Measurements from ENCODE around the gene RAD54L2. TPM values are rescaled to one million over a fixed set of nuclear protein-coding genes. Genes with fewer than 3 reads are reported as not detected.
"Not testable (repeated sequence)": the region's sequence is repeated elsewhere in the genome, so short reads cannot be mapped to it uniquely, and the experiment has no call there.

RAD54L2 gene
- total RNA-seq, 1 donor from 2014 or later, result 39.3 TPM

DNA sequence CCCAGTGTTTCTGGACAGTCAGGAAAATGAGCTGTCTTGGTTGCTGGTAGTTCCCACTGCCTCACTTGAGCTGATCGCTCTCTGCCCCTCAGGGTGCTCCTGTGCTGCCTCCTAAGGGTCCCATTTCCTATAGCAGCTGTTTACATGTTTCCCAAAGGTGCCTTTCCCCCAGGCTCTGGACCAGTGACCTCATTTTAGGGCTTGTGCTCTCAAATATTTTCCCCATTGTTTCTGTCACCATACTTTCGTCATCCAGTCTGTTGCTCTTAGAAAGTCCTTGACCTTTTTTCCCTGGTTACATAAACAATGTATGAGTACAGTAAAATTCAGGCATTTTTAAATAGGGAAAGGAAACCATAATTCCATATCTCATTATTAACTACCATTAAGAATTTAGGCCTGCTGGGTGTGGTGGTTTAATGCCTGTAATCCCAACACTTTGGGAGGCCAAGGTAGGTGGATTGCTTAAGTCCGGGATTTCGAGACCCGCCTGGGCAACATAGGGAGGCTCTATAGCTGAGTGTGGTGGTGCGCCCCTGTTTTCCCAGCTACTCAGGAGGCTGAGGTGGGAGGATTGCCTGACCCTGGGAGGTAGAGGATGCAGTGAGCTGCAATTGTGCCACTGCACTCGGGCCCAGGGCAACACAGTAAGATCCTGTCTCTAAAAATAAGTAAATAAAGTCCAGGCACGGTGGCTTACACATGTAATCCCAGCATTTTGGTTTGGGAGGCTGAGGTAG lies 11.7 kb downstream of the RAD54L2 start:
- DNase-seq (ENCODE audit: low spot score), result no peak
- H3K27me3 Mint-ChIP-seq (ENCODE audit: low read depth), result no peaks in the 10 kb centered on the region
- H3K36me3 Mint-ChIP-seq (ENCODE audit: low read depth), result peaks cover 5% of the 10 kb centered on the region
- no peaks in the 10 kb centered on the region for H3K9me3 Mint-ChIP-seq
- intact Hi-C loops (cut with micrococcal nuclease), result no loop called here
- H3K4me3 Mint-ChIP-seq (ENCODE audit: low read depth), result no peak overlapping the region
- H3K27ac Mint-ChIP-seq, result no peak overlapping the region
- no peaks in the 10 kb centered on the region for H3K4me1 Mint-ChIP-seq (ENCODE audit: low read depth)

DNA sequence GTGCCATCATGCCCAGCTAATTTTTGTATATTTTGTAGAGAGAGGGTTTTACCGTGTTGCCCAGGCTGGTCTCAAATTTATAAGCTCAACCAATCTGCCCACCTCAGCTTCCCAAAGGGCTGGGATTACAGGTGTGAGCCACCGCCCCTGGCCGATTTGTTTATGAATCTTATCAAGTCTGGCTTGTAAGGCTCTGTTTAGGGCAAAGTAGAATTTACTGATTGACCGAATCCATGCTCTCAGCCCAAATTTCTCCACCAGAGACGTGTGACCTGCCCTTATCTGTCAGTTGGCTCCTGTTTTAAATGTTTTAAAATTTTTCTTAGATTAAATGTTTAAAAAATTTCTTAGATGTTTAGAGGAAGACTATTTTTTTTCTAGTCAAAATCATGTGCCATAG lies 19.5 kb downstream of the RAD54L2 start:
- intact Hi-C loops (cut with micrococcal nuclease), result no loop called here

DNA sequence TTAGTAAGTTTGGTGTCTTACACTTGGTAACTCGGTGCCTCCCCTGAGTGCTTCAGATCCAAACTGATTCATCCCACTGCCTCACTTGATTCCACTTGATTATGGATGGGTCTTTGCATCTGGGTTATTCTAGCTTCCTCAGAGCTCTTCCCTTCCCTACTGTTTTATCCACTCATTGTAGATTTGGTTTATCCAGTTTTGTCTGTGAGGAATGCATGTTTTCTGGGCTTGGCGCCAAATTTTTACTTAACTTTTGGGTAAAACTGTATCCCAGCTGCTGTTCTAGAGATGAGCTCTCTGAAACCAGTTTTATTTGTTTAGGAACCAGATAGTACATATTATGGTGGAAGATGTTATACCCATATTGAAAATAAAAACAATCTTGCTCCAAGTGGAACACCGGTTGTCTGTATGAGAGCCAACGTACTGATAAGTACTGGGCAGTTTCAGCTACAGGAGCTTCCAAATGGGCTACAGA lies 20.9 kb downstream of the RAD54L2 start:
- intact Hi-C loops (cut with micrococcal nuclease), result no loop called here
- Mint-ChIP-seq H3K4me3 (ENCODE audit: low read depth) (no peak overlapping the region), H3K4me1 (ENCODE audit: low read depth) (peaks cover 2% of the 10 kb centered on the region), H3K9me3 (no peaks in the 10 kb centered on the region), H3K27ac (no peak overlapping the region), H3K36me3 (ENCODE audit: low read depth) (peaks cover 19% of the 10 kb centered on the region), H3K27me3 (ENCODE audit: low read depth) (no peaks in the 10 kb centered on the region)
- no peak for DNase-seq (ENCODE audit: low spot score)

More for the DNA sequence above, 19.5 kb downstream of the RAD54L2 start:
- H3K4me3 Mint-ChIP-seq (ENCODE audit: low read depth), result no peak overlapping the region
- peaks cover 2% of the 10 kb centered on the region for H3K4me1 Mint-ChIP-seq (ENCODE audit: low read depth)
- no peaks in the 10 kb centered on the region for H3K27me3 Mint-ChIP-seq (ENCODE audit: low read depth)
- no peaks in the 10 kb centered on the region for H3K9me3 Mint-ChIP-seq
- H3K36me3 Mint-ChIP-seq (ENCODE audit: low read depth), result peaks cover 18% of the 10 kb centered on the region
- no peak overlapping the region for H3K27ac Mint-ChIP-seq
- DNase-seq (ENCODE audit: low spot score), result no peak

DNA sequence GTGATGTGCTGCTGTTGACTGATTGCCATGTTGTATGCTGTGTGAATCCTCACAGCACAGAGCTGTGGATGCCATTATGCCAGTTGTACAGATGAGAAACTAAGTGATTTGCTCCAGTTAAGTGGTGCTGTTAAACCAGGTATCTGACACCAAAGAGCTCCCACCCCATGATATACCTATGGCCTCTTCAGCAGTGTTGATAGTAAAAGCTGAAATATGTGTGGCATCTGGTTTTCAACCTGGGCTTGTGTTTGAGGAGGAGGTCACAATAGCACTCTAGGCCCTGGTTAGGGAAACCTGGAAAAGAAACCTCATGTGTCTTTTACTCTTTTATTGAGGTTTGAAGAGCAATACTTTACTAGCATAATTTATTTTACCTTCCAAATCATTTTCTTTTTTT lies 21.4 kb downstream of the RAD54L2 start:
- no peak overlapping the region for H3K27ac Mint-ChIP-seq
- no peaks in the 10 kb centered on the region for H3K9me3 Mint-ChIP-seq
- peaks cover 19% of the 10 kb centered on the region for H3K36me3 Mint-ChIP-seq (ENCODE audit: low read depth)
- peaks cover 2% of the 10 kb centered on the region for H3K4me1 Mint-ChIP-seq (ENCODE audit: low read depth)
- DNase-seq (ENCODE audit: low spot score), result no peak
- intact Hi-C loops (cut with micrococcal nuclease), result no loop called here
- no peaks in the 10 kb centered on the region for H3K27me3 Mint-ChIP-seq (ENCODE audit: low read depth)
- no peak overlapping the region for H3K4me3 Mint-ChIP-seq (ENCODE audit: low read depth)

DNA sequence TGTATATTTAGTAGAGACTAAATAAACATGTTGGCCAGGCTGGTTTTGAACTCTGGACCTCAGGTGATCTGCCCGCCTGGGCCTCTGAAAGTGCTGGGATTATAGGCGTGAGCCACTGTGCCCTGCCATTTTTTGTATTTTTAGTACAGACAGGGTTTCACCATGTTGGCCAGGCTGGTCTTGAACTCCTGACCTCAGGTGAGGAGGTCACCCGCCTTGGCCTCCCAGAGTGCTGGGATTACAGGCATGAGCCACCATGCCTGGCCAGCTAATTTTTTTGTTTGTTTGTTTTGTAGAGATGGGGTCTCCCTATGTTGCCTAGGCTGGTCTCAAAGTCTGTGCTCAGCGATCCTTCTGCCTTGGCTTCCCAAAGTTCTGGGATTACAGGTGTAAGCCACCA lies 23.9 kb downstream of the RAD54L2 start:
- H3K27me3 Mint-ChIP-seq (ENCODE audit: low read depth); H3K9me3 Mint-ChIP-seq; H3K4me3 Mint-ChIP-seq (ENCODE audit: low read depth); H3K27ac Mint-ChIP-seq; H3K4me1 Mint-ChIP-seq (ENCODE audit: low read depth); DNase-seq (ENCODE audit: low spot score); intact Hi-C loops (cut with micrococcal nuclease): not testable (repeated sequence)
- H3K36me3 Mint-ChIP-seq (ENCODE audit: low read depth), result peaks cover 19% of the 10 kb centered on the region

DNA sequence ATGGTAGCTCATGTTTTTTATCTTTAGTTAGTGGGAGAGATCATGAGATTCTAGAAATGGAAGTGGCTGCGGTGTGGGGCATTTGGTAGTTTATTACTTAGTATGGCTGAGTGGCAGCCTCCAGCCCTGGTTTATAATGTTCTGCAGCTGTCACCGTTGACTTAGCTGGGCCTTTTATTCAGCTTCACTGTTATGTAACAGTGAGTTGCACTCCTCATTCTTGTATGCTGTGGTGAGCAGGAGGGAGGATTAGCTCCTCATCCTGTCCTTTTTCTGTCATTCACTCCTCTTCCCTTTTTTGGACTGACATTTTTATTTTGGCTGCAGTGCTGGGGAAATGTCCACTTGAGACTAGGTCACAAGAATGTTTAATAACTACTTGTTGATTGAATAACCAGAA lies 29.5 kb downstream of the RAD54L2 start:
- Mint-ChIP-seq H3K36me3 (ENCODE audit: low read depth) (peaks cover 18% of the 10 kb centered on the region), H3K27ac (no peak overlapping the region), H3K4me3 (ENCODE audit: low read depth) (no peak overlapping the region), H3K9me3 (no peaks in the 10 kb centered on the region), H3K4me1 (ENCODE audit: low read depth) (peaks cover 3% of the 10 kb centered on the region), H3K27me3 (ENCODE audit: low read depth) (no peaks in the 10 kb centered on the region)
- DNase-seq (ENCODE audit: low spot score), result no peak
- intact Hi-C loops (cut with micrococcal nuclease), result no loop called here

DNA sequence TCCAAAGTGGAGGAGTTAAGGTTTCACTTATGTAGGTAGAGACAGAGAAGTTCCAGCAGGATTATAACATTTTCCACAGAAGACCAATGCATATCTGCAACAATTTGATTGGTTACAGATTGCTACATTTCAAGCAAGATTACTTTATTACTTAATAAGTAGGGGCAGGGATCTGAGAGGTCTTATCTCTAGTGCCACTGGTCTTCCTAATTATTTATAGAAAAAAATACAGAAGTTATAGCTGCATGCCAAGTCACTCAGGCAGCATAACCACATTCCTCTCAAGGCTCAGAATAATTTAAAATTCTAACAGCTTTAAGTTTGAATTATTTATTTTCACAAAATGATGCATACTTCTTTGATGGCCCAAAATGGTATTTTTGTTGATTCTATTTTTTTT lies 30.5 kb downstream of the RAD54L2 start:
- peaks cover 3% of the 10 kb centered on the region for H3K4me1 Mint-ChIP-seq (ENCODE audit: low read depth)
- no peak overlapping the region for H3K4me3 Mint-ChIP-seq (ENCODE audit: low read depth)
- peaks cover 25% of the 10 kb centered on the region for H3K36me3 Mint-ChIP-seq (ENCODE audit: low read depth)
- intact Hi-C loops (cut with micrococcal nuclease), result no loop called here
- no peak overlapping the region for H3K27ac Mint-ChIP-seq
- DNase-seq (ENCODE audit: low spot score), result no peak
- H3K27me3 Mint-ChIP-seq (ENCODE audit: low read depth), result no peaks in the 10 kb centered on the region
- no peaks in the 10 kb centered on the region for H3K9me3 Mint-ChIP-seq

DNA sequence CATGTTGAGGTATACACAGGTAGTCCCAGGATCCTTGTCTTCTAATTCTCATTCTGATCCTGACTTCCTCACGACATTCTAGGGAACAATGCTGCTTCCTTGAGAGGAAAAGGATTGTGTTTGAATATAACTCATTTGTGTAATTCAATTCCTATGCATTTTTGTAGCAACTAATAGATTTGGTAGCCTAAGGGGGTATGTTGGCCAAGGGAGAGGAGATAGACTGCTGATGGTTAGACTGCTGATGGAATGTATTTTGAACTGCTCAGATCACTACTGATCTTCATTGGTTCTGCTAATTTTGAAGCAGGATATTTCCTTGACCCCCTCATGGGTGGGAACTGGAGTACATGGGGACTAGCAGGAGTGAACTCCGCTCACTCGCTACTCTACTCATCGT lies 39.7 kb downstream of the RAD54L2 start:
- peaks cover 35% of the 10 kb centered on the region for H3K36me3 Mint-ChIP-seq (ENCODE audit: low read depth)

DNA sequence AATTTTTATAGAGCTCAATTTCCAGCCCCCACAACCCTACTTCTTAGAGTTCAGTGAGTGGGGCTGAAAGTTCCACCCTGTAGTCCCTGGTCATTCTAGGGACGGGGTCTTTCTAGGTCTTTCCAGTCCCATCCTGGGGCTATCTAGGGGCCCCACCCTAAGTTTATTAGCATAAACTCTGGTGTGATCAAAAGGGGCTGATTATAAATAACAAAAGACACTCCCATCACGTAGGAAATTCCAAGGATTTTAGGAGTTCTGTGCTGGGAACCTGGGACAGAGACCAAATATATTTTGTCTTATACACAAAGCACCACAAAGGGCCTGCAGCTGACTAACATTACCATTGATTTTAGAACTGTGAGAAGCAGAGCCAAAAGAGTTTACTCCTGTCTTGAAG lies 41.9 kb downstream of the RAD54L2 start:
- Mint-ChIP-seq H3K27me3 (ENCODE audit: low read depth) (no peaks in the 10 kb centered on the region), H3K9me3 (no peaks in the 10 kb centered on the region), H3K4me1 (ENCODE audit: low read depth) (peaks cover 5% of the 10 kb centered on the region), H3K27ac (no peak overlapping the region), H3K4me3 (ENCODE audit: low read depth) (no peak overlapping the region), H3K36me3 (ENCODE audit: low read depth) (peaks cover 17% of the 10 kb centered on the region)
- intact Hi-C loops (cut with micrococcal nuclease), result no loop called here
- no peak for DNase-seq (ENCODE audit: low spot score)

More for the DNA sequence above, 39.7 kb downstream of the RAD54L2 start:
- H3K4me1 Mint-ChIP-seq (ENCODE audit: low read depth), result peaks cover 5% of the 10 kb centered on the region
- no peaks in the 10 kb centered on the region for H3K9me3 Mint-ChIP-seq
- no peaks in the 10 kb centered on the region for H3K27me3 Mint-ChIP-seq (ENCODE audit: low read depth)
- intact Hi-C loops (cut with micrococcal nuclease), result no loop called here
- no peak overlapping the region for H3K27ac Mint-ChIP-seq
- no peak overlapping the region for H3K4me3 Mint-ChIP-seq (ENCODE audit: low read depth)
- no peak for DNase-seq (ENCODE audit: low spot score)

DNA sequence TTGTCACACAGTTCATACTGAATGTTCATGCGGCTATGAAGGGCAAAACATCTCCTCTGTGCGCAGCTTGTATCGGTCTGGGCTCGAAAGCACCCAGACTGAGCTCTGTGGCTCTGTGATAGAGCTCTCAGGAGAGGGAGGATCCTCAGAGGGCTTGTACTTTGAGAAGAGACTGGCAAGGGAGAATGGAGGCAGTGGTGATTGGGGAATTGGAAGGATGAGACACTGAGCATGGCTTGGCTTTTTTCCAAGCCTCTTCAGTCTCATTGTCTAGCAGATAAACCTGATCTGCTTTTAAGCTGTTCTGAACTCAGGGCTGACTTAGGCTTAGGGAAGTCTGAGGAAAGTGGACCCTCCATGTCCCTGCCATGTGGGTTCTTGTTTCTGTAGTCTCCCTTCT lies 43.0 kb downstream of the RAD54L2 start:
- Mint-ChIP-seq H3K27me3 (ENCODE audit: low read depth) (no peaks in the 10 kb centered on the region), H3K27ac (no peak overlapping the region), H3K36me3 (ENCODE audit: low read depth) (peaks cover 14% of the 10 kb centered on the region), H3K4me3 (ENCODE audit: low read depth) (no peak overlapping the region), H3K4me1 (ENCODE audit: low read depth) (peaks cover 3% of the 10 kb centered on the region), H3K9me3 (no peaks in the 10 kb centered on the region)
- no peak for DNase-seq (ENCODE audit: low spot score)
- intact Hi-C loops (cut with micrococcal nuclease), result no loop called here

DNA sequence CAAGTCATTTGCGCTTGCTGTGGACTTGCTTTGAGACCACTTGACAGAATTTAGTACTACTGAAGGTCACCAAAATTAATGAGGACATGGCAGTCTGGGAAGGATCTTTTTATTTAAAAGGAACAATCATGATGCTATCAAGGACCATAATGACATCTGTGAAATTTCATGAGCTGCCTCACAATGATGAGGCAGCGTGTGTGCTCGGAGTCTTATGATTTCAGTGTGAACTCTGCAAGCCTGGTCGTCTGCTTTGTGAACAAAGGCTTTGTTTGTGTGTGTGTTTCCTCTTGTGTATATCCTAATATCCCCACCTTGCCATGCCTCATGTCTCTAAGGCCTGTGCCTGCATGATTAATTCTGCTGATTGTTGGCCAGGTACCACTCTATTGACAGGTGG lies 46.7 kb downstream of the RAD54L2 start:
- H3K36me3 Mint-ChIP-seq (ENCODE audit: low read depth), result peaks cover 18% of the 10 kb centered on the region
- no peak for DNase-seq (ENCODE audit: low spot score)
- H3K4me1 Mint-ChIP-seq (ENCODE audit: low read depth), result peaks cover 4% of the 10 kb centered on the region
- H3K27ac Mint-ChIP-seq, result no peak overlapping the region
- intact Hi-C loops (cut with micrococcal nuclease), result no loop called here
- H3K9me3 Mint-ChIP-seq, result no peaks in the 10 kb centered on the region
- H3K27me3 Mint-ChIP-seq (ENCODE audit: low read depth), result no peaks in the 10 kb centered on the region
- H3K4me3 Mint-ChIP-seq (ENCODE audit: low read depth), result no peak overlapping the region

DNA sequence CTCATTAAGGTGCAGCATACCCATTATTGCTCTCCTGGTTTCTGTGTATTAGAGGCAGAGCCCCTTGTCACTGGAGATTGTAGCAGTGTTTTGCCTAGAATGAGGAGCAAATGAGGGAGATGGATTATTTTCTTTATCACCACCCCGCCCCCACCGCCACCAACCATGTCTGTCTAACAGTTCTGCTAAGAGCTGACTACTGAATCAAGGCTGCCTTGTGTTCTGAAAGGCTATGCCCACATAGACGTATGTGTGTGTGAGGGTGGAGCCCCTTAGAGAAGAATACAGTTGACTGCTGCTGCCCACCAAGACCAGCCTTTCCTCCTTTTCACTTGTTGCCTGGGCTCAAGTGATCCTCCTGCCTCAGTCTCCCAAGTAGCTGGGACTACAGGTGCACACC lies 47.4 kb downstream of the RAD54L2 start:
- no peak overlapping the region for H3K27ac Mint-ChIP-seq
- intact Hi-C loops (cut with micrococcal nuclease), result no loop called here
- DNase-seq (ENCODE audit: low spot score), result no peak
- peaks cover 25% of the 10 kb centered on the region for H3K36me3 Mint-ChIP-seq (ENCODE audit: low read depth)
- peaks cover 4% of the 10 kb centered on the region for H3K4me1 Mint-ChIP-seq (ENCODE audit: low read depth)
- H3K4me3 Mint-ChIP-seq (ENCODE audit: low read depth), result no peak overlapping the region
- no peaks in the 10 kb centered on the region for H3K27me3 Mint-ChIP-seq (ENCODE audit: low read depth)
- no peaks in the 10 kb centered on the region for H3K9me3 Mint-ChIP-seq

All from activated T-helper 2 cell treated with anti-CD3 and anti-CD28 coated beads, Interferon-gamma antibody, Interleukin-2, Interleukin-4, amounts not matched to agents 10 μg/mL and 5 μg/mL and 100 μg/mL, durations not matched to agents 14 hours and 24 hours and 36 hours (primary cell).